Activated B cell treated with CpG ODN at 0.5 μM for 24 hours (primary cell): ENCODE measurements around the gene GRIK4. TPM values are rescaled to one million over a fixed set of nuclear protein-coding genes. Genes with fewer than 3 reads are reported as not detected.

Experiments used
- ATAC-seq: fragments of 200-7000 bp; cut with Tn5 transposase; one replicate; pipeline ENCODE4 v1.10.0; 2021; ENCODE audit warnings: low read depth, mild to moderate bottlenecking, moderate library complexity
- CTCF ChIA-PET: fragments of 350-600 bp; sonication (Branson Sonifier 250); formaldehyde crosslinking; loops from one replicate; lab custom pipeline; 2021; ENCODE audit warnings: antibody characterized with exemption; lab: Charles Lee
- POLR2A ChIA-PET: fragments of 350-600 bp; sonication (Branson Sonifier 250); formaldehyde crosslinking; loops from one replicate; lab custom pipeline; 2021; ENCODE audit warnings: antibody characterized with exemption; lab: Charles Lee
- DNase-seq: peaks from one replicate; pipeline ENCODE4 v3.0.0; 2022
- H3K27ac Mint-ChIP-seq: one replicate; pipeline ENCODE4 v1.8.0; 2020; ENCODE audit warnings: mixed read lengths
- H3K27me3 Mint-ChIP-seq: one replicate; pipeline ENCODE4 v1.8.0; 2021; ENCODE audit warnings: mixed read lengths
- H3K36me3 Mint-ChIP-seq: one replicate; pipeline ENCODE4 v1.8.0; 2021; ENCODE audit warnings: low read depth, mixed read lengths
- H3K4me1 Mint-ChIP-seq: one replicate; pipeline ENCODE4 v1.8.0; 2021; ENCODE audit warnings: mixed read lengths
- H3K4me3 Mint-ChIP-seq: one replicate; pipeline ENCODE4 v1.8.0; 2020; ENCODE audit warnings: mild to moderate bottlenecking, mixed read lengths
- H3K9me3 Mint-ChIP-seq: one replicate; pipeline ENCODE4 v1.8.0; 2020; ENCODE audit warnings: mixed read lengths
- intact Hi-C: fragments of 100-400 bp; cut with micrococcal nuclease; formaldehyde crosslinking; loops from one replicate; pipeline ENCODE4 v1.15.1; 2024
- total RNA-seq: library from RNA; stranded (reverse); gene quantifications from 2 replicates; pipeline ENCODE4 v1.2.3, GENCODE V29; 2022
- TF ChIP-seq, protein P1 (sequence below): fragments of 200-600 bp; IDR thresholded peaks from one replicate; pipeline ENCODE4 v1.8.0; 2022; ENCODE audit warnings: antibody characterized with exemption, mild to moderate bottlenecking

Gene GRIK4
- total RNA-seq, 1 donor from 2014 or later, result not detected

DNA sequence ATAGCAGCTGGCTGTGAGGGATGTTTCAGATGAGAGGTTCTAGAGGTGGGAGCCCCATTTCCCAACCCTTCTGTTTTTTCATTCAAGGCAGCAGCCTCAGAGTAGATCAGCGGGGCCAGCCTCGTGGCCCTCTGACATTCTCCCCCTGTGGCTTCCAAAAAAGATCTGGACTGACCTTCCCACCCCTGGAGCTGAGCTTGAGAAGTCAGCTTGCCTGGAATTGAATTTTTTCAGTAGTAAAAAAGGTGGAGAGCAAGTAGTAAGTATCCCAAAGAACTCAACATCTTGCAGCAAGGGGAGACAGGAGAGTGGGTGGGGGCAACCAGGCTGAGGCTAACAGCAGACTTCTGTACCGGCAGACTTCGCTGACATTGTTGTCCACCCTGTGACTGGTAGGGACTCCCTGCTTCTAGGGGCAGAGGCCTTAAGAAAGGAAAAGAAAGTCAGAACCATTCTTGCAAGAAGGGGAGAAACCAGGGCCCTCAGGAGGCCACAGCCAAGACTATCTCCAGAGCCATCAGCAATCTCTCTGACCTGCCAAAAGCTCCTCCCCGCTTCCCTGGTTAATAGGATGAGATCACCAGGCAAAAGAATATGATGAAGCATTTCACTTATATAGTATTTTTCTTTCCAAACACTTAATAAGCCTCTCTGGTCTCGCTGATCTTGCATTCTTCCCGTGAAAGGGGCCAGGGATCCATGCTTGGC is 2.0 kb upstream of the GRIK4 start:
- Mint-ChIP-seq H3K27ac (no peak overlapping the region), H3K9me3 (no peaks in the 10 kb centered on the region), H3K27me3 (peaks cover 48% of the 10 kb centered on the region), H3K36me3 (no peaks in the 10 kb centered on the region), H3K4me3 (no peak overlapping the region), H3K4me1 (peaks cover 3% of the 10 kb centered on the region)
- ChIA-PET CTCF (no interaction called here), POLR2A (no interaction called here)
- TF ChIP-seq, protein P1, sequence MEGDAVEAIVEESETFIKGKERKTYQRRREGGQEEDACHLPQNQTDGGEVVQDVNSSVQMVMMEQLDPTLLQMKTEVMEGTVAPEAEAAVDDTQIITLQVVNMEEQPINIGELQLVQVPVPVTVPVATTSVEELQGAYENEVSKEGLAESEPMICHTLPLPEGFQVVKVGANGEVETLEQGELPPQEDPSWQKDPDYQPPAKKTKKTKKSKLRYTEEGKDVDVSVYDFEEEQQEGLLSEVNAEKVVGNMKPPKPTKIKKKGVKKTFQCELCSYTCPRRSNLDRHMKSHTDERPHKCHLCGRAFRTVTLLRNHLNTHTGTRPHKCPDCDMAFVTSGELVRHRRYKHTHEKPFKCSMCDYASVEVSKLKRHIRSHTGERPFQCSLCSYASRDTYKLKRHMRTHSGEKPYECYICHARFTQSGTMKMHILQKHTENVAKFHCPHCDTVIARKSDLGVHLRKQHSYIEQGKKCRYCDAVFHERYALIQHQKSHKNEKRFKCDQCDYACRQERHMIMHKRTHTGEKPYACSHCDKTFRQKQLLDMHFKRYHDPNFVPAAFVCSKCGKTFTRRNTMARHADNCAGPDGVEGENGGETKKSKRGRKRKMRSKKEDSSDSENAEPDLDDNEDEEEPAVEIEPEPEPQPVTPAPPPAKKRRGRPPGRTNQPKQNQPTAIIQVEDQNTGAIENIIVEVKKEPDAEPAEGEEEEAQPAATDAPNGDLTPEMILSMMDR, result no peak
- DNase-seq (no peak), ATAC-seq (no peak)
- intact Hi-C loops, result no loop called here

DNA sequence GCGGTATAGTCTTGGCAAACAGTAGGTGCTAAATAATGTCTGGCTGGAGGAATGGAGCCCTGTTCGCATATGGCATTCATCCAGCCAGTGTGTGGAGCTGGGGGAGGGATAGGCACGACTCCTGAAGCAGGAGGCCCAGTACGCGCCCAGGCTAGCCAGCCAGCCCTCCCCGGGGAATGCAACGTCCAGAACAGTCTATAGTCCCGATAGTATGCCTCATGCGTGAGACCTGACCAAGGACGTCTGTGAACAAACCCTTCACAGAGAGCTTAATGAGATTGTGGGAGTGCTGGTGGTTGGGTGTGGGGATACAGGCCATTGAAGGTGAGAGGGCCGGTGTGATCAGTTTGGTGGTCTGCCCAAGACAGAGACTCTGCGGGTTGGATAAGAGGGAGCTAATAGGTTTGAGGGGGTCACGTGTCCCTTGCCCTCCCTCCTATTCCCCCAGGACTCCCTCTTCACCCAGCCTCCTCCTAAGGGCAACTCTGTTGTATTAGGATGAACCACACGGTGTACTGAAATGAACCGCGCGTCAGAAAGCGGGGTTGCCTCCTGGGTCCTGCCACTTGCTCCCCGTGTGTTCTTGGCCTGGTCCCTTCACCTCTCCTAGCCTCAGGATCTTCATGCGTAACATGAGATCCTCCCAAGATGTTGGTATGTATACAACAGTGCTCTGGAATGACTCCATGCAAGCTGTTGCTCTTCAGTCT is 987 bp upstream of the GRIK4 start:
- Mint-ChIP-seq H3K4me3 (peak overlapping the region; percentile 51), H3K9me3 (no peaks in the 10 kb centered on the region), H3K27me3 (peaks cover 50% of the 10 kb centered on the region), H3K4me1 (peaks cover 3% of the 10 kb centered on the region), H3K36me3 (no peaks in the 10 kb centered on the region), H3K27ac (no peak overlapping the region)
- CTCF ChIA-PET, result interaction anchor here (0.6 to 2.1 kb wide), 6 partner anchors 14 to 684 kb away, joined by 3 to 32 read pairs (median 4); no protein-coding TSS in a partner anchor
- ATAC-seq, result no peak
- DNase-seq, result no peak
- TF ChIP-seq, protein P1, result no peak
- intact Hi-C loops, result loop anchor here (1.0 kb wide), 6 partner anchors 175 to 1081 kb away; no protein-coding TSS in a partner anchor
- POLR2A ChIA-PET, result no interaction called here

DNA sequence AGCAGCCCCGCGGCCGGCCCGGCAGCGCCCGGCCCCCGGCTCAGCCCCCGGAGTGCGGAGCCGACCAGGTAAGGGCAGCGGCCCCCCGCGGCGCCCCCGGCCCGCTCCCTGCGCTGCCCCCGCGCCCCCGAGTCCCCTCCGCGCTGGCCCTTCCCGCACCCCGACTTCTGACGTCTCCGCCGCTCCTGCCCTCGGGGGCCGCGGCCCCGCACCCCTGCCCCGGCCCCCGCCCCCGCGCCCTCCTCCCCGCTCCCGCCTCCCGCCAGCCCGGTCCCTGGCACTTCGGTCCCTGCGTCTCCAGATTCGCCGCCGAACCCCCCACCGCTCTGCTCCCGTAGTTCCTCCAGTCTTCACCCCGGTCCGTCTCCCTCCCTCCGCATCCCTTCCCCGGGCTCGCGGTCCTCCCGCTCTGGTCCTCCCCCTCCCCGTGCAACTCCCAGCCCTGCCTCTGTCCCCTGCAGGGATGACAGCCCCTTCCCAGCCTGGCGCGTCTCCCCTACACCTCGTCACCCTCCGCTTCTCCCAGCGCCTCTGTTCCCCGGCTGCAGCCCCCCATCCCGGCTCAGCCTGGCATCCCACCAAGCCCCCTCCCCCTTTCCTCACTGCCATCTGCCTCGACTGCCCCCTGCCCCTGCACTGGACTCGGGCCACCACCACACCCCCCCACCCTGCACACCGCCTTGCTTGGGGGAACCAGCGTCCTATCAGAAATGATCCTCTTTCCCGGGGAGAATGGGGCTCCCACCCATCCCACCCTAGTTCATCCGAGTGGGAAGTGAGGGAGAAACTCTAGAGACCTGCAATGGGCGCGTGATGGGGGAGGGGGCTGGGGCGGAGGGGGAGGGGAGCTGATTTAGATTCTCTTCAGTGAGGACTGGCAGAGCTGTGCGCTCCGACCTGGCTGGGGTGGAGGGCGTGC is 531 bp downstream of the GRIK4 start:
- Mint-ChIP-seq H3K27ac (no peak overlapping the region), H3K4me3 (peak overlapping the region; percentile 58), H3K4me1 (peaks cover 3% of the 10 kb centered on the region), H3K27me3 (peaks cover 50% of the 10 kb centered on the region), H3K9me3 (no peaks in the 10 kb centered on the region), H3K36me3 (no peaks in the 10 kb centered on the region)
- no peak for DNase-seq
- TF ChIP-seq, protein P1, result no peak
- no peak for ATAC-seq
- ChIA-PET POLR2A (no interaction called here), CTCF (interaction anchor here (1.1 to 2.1 kb wide), 5 partner anchors 153 to 1079 kb away, joined by 3 to 32 read pairs (median 5); no protein-coding TSS in a partner anchor)
- intact Hi-C loops, result loop anchor here (1.0 kb wide), 6 partner anchors 173 to 1079 kb away; no protein-coding TSS in a partner anchor

DNA sequence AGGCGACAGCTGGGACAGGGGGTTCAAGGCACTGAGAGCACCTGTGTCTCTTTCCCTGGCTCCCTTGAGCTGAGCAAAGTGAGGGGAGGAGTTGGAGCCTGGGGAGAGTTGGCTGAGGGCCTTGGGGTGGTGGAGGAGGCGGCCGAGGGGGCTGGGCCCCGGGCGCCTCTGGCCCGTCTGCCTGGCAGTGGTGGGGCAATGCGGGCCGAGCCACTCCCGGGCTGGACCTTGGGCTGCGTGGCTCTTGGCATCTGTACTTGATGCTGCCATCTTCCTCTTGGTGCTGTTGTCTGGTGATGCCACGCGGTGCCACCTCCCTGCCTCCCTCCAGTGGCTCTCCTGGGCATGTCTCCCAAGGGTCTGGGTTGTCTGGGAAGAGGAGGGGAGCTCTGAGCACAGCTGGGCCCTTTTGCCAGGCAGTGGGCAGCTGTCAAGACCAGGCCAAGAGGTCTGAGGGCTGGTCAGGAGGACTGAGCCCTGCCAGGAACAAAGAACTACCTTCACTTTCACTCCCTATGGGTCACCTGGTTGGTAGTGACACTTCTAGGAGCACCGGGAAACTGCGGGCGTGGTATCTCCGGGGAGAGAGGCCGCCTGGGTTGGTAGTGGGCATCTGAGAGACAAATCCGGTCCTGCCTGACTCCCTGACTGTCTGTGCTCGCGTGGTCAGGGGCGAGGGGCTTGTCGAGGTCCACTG is 1.3 kb downstream of the GRIK4 start:
- Mint-ChIP-seq H3K4me1 (peaks cover 3% of the 10 kb centered on the region), H3K27me3 (peaks cover 55% of the 10 kb centered on the region), H3K36me3 (no peaks in the 10 kb centered on the region), H3K9me3 (no peaks in the 10 kb centered on the region), H3K4me3 (peak overlapping the region; percentile 58), H3K27ac (no peak overlapping the region)
- DNase-seq (no peak), ATAC-seq (no peak)
- CTCF ChIA-PET, result interaction anchor here (1.2 to 2.0 kb wide), 3 partner anchors 166 to 1078 kb away, joined by 3 to 5 read pairs (median 3); no protein-coding TSS in a partner anchor
- intact Hi-C loops, result no loop called here
- TF ChIP-seq, protein P1, result no peak
- POLR2A ChIA-PET, result no interaction called here
